ENCODE results near the gene GID8.

The GID8 gene

GRCh38 chr20:62951143-62951895 is 13.4 kb downstream of the GID8 start:
- Histone ChIP-seq H3K36me3 (ENCODE audit: low read length) (peaks cover 12% of the 10 kb centered on the region; the same call in 1 of the 2 replicates), H3K27ac (ENCODE audit: low read depth, low read length) (no peak overlapping the region), H4K20me1 (ENCODE audit: low read depth, low read length) (no peaks in the 10 kb centered on the region), H3K9me3 (ENCODE audit: insufficient read depth, low read length) (no peaks in the 10 kb centered on the region; the same call in 1 of the 2 replicates), H3K79me2 (ENCODE audit: insufficient read depth, low read length) (peaks cover 29% of the 10 kb centered on the region), H3K9me2 (replicated peaks; ENCODE audit: insufficient read depth, low read length) (no peaks in the 10 kb centered on the region), H3K4me3 (ENCODE audit: insufficient read depth, low read length, poor library complexity, severe bottlenecking) (no peak overlapping the region), H3K27me3 (ENCODE audit: low read length) (no peaks in the 10 kb centered on the region), H3K4me2 (ENCODE audit: low read depth, low read length, poor library complexity, severe bottlenecking) (no peak overlapping the region), H2AFZ (ENCODE audit: low read depth, low read length, severe bottlenecking) (no peak overlapping the region), H3F3A (ENCODE audit: insufficient read depth) (peaks cover 18% of the 10 kb centered on the region), H3K9ac (ENCODE audit: low read length) (no peak overlapping the region)
- TF ChIP-seq EZH2phosphoT487 (conservative IDR thresholded peaks at IDR 0.05; ENCODE audit: low read length), result no peak
- no peak for TF ChIP-seq CTCF (IDR thresholded peaks at IDR 0.05; ENCODE audit: insufficient read depth, low read length, poor library complexity, severe bottlenecking)

DNA sequence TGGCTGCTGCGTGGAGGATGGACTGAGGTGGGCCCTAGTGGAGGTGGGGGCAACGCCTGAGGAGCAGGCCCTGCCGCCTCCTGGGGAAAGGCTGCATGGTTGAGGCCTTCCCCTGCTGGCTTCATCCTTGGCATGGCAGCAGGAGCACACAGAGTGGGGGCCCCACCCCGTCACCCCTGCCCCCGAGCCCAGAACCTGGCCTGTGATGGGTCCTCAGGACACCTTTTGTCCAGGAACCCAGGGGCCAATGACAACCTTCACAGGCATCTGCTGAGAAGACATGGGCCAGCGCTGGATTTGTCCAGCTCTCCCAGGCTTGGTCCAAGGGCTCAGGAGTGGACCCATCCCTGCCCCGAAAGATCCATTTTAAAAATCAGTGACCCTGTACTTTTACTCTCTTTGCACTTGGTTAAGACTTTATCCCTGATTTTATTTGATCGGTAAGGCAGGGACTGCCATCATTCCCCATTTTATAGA is 14.0 kb downstream of the GID8 start:
- H3K36me3 ChIP-seq (ENCODE audit: low read length), result peaks cover 12% of the 10 kb centered on the region; the same call in 1 of the 2 replicates

DNA sequence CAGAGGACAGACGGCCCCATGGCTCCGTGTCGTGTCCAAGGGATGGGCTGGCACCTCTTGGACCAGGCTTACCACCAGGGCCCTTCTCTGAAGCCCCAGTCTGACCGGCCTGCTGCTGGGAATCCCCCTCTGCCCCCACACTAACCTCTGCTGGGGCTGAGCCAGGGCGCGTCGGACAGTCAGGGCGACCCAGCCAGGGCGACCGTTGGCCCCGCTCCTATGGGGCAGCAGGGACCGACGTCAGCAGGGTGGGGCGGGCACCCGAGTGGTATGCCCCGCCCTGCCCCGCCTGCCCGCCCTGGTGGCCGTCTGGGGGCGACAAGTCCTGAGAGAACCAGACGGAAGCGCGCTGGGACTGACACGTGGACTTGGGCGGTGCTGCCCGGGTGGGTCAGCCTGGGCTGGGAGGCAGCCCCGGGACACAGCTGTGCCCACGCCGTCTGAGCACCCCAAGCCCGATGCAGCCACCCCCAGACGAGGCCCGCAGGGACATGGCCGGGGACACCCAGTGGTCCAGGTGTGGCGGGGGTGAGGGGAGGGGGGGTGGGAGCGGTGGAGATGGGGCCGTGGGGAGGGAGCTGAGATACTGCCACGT is 14.5 kb downstream of the GID8 start, which contains the start of gene SLC17A9:
TSS of gene SLC17A9 (plus strand) at position 337 of the 595 bp plus-strand sequence. CDS start at position 459, 122 bp downstream.
- Histone ChIP-seq H3K9me3 (ENCODE audit: insufficient read depth, low read length) (no peaks in the 10 kb centered on the region; the same call in 1 of the 2 replicates), H3K27me3 (ENCODE audit: low read length) (no peaks in the 10 kb centered on the region), H3K4me2 (ENCODE audit: low read depth, low read length, poor library complexity, severe bottlenecking) (peak within 1 kb of the TSS; percentile 98), H4K20me1 (ENCODE audit: low read depth, low read length) (no peaks in the 10 kb centered on the region), H3F3A (ENCODE audit: insufficient read depth) (peaks cover 18% of the 10 kb centered on the region), H3K4me3 (ENCODE audit: insufficient read depth, low read length, poor library complexity, severe bottlenecking) (peak within 1 kb of the TSS; percentile 75), H3K79me2 (ENCODE audit: insufficient read depth, low read length) (peaks cover 25% of the 10 kb centered on the region), H3K9me2 (replicated peaks; ENCODE audit: insufficient read depth, low read length) (no peaks in the 10 kb centered on the region), H3K9ac (ENCODE audit: low read length) (peak within 1 kb of the TSS; percentile 78), H3K36me3 (ENCODE audit: low read length) (peaks cover 9% of the 10 kb centered on the region; the same call in 1 of the 2 replicates), H3K27ac (ENCODE audit: low read depth, low read length) (peak within 1 kb of the TSS; percentile 94), H2AFZ (ENCODE audit: low read depth, low read length, severe bottlenecking) (peak within 1 kb of the TSS; percentile 52)
- TF ChIP-seq CTCF (IDR thresholded peaks at IDR 0.05; ENCODE audit: insufficient read depth, low read length, poor library complexity, severe bottlenecking) (no peak), EZH2phosphoT487 (conservative IDR thresholded peaks at IDR 0.05; ENCODE audit: low read length) (no peak)

More for the DNA sequence above, 14.0 kb downstream of the GID8 start:
- no peaks in the 10 kb centered on the region for H4K20me1 ChIP-seq (ENCODE audit: low read depth, low read length)
- peaks cover 27% of the 10 kb centered on the region for H3K79me2 ChIP-seq (ENCODE audit: insufficient read depth, low read length)
- H3K9me2 ChIP-seq (replicated peaks; ENCODE audit: insufficient read depth, low read length), result no peaks in the 10 kb centered on the region
- peak overlapping the region; percentile 75 for H3K4me3 ChIP-seq (ENCODE audit: insufficient read depth, low read length, poor library complexity, severe bottlenecking)
- H3K9ac ChIP-seq (ENCODE audit: low read length), result peak overlapping the region; percentile 78
- peak overlapping the region; percentile 65 for H3K27ac ChIP-seq (ENCODE audit: low read depth, low read length)
- no peaks in the 10 kb centered on the region for H3K27me3 ChIP-seq (ENCODE audit: low read length)
- no peaks in the 10 kb centered on the region; the same call in 1 of the 2 replicates for H3K9me3 ChIP-seq (ENCODE audit: insufficient read depth, low read length)
- peaks cover 18% of the 10 kb centered on the region for H3F3A ChIP-seq (ENCODE audit: insufficient read depth)
- peak overlapping the region; percentile 98 for H3K4me2 ChIP-seq (ENCODE audit: low read depth, low read length, poor library complexity, severe bottlenecking)
- TF ChIP-seq CTCF (IDR thresholded peaks at IDR 0.05; ENCODE audit: insufficient read depth, low read length, poor library complexity, severe bottlenecking) (no peak), EZH2phosphoT487 (conservative IDR thresholded peaks at IDR 0.05; ENCODE audit: low read length) (no peak)
- H2AFZ ChIP-seq (ENCODE audit: low read depth, low read length, severe bottlenecking), result peak overlapping the region; percentile 52

All from SU-DHL-6 (cell line).